ENCODE measurements around the gene NOXRED1.
A peak's percentile ranks its signal among the peaks of the same experiment; 100 is the strongest.

Gene NOXRED1

GRCh38 chr14:77378701-77379100 lies 44.6 kb downstream of the NOXRED1 start:
- no peaks in the 10 kb centered on the region for H3K27me3 ChIP-seq
- H3K4me3 ChIP-seq (ENCODE audit: low read depth in 1 of 2, low read length in 1 of 2) = no peak overlapping the region
- H3K4me1 ChIP-seq (ENCODE audit: control insufficient read depth in 1 of 2, insufficient read depth in 1 of 2, low read depth in 1 of 2, low read length in 1 of 2) = peaks cover 36 to 38% of the 10 kb centered on the region in 2 experiments
- TF ChIP-seq CTCF (IDR thresholded peaks at IDR 0.05) = no peak
- no peaks in the 10 kb centered on the region for H3K9me3 ChIP-seq
- no peaks in the 10 kb centered on the region for H3K36me3 ChIP-seq
- peak overlapping the region; percentile 7 for H3K27ac ChIP-seq

- Histone ChIP-seq H3K4me1 (ENCODE audit: control insufficient read depth in 1 of 2, insufficient read depth in 1 of 2, low read depth in 1 of 2, low read length in 1 of 2) (peaks cover 36 to 38% of the 10 kb centered on the region in 2 experiments), H3K27ac (peak overlapping the region; percentile 89), H3K9me3 (no peaks in the 10 kb centered on the region), H3K4me3 (ENCODE audit: low read depth in 1 of 2, low read length in 1 of 2) (peak overlapping the region; percentile 89 to 95), H3K27me3 (no peaks in the 10 kb centered on the region), H3K36me3 (no peaks in the 10 kb centered on the region)
- TF ChIP-seq CTCF (IDR thresholded peaks at IDR 0.05) = no peak
Measured at GRCh38 chr14:77377502-77377844, 45.9 kb downstream of the NOXRED1 start.

- Histone ChIP-seq H3K9me3 (no peaks in the 10 kb centered on the region), H3K4me1 (ENCODE audit: control insufficient read depth in 1 of 2, insufficient read depth in 1 of 2, low read depth in 1 of 2, low read length in 1 of 2) (peaks cover 36 to 38% of the 10 kb centered on the region in 2 experiments), H3K36me3 (no peaks in the 10 kb centered on the region), H3K4me3 (ENCODE audit: low read depth in 1 of 2, low read length in 1 of 2) (peak within 1 kb of the TSS; percentile 89 to 95), H3K27me3 (no peaks in the 10 kb centered on the region), H3K27ac (peak within 1 kb of the TSS; percentile 89)
- TF ChIP-seq CTCF (IDR thresholded peaks at IDR 0.05) = peak; percentile 58
Measured at GRCh38 chr14:77376771-77377501, 46.4 kb downstream of the NOXRED1 start, which contains the start of the genes SAMD15 and TMED8. Gene SAMD15 (plus strand): TSS chr14:77377379. CDS start chr14:77377419, 40 bp downstream. Gene TMED8 (minus strand): TSS chr14:77377094. CDS start chr14:77377053, 41 bp downstream.

GRCh38 chr14:77375973-77376770 lies 47.2 kb downstream of the NOXRED1 start:
- no peak for TF ChIP-seq CTCF (IDR thresholded peaks at IDR 0.05)
- Histone ChIP-seq H3K4me3 (ENCODE audit: low read depth in 1 of 2, low read length in 1 of 2) (peak overlapping the region; percentile 89 to 95), H3K27me3 (no peaks in the 10 kb centered on the region), H3K36me3 (no peaks in the 10 kb centered on the region), H3K27ac (peak overlapping the region; percentile 89), H3K4me1 (ENCODE audit: control insufficient read depth in 1 of 2, insufficient read depth in 1 of 2, low read depth in 1 of 2, low read length in 1 of 2) (peaks cover 36 to 38% of the 10 kb centered on the region in 2 experiments), H3K9me3 (no peaks in the 10 kb centered on the region)

GRCh38 chr14:77375164-77375950 lies 48.0 kb downstream of the NOXRED1 start:
- Histone ChIP-seq H3K27me3 (no peaks in the 10 kb centered on the region), H3K27ac (peak overlapping the region; percentile 89), H3K9me3 (no peaks in the 10 kb centered on the region), H3K4me3 (ENCODE audit: low read depth in 1 of 2, low read length in 1 of 2) (peak overlapping the region; percentile 89 to 95), H3K4me1 (ENCODE audit: control insufficient read depth in 1 of 2, insufficient read depth in 1 of 2, low read depth in 1 of 2, low read length in 1 of 2) (peaks cover 36 to 38% of the 10 kb centered on the region in 2 experiments), H3K36me3 (no peaks in the 10 kb centered on the region)
- TF ChIP-seq CTCF (IDR thresholded peaks at IDR 0.05) = no peak
